GM18907 (cell line): Measurements from ENCODE around the gene MVK.

ENCODE experiments used
- ATAC-seq: cut with Tn5 transposase; IDR thresholded peaks from one replicate; pipeline ENCODE4 v1.9.1; 2021; ENCODE audit warnings: mild to moderate bottlenecking, moderate library complexity; ENCODE audit not compliant: unreplicated experiment

Gene MVK

GRCh38 chr12:109544955-109545531, 28.6 kb upstream of the MVK start:
- no peak for ATAC-seq

- ATAC-seq, result no peak
Observed at GRCh38 chr12:109545826-109546225, 27.8 kb upstream of the MVK start.

- ATAC-seq, result no peak
Observed at GRCh38 chr12:109547286-109547685, 26.3 kb upstream of the MVK start.

- no peak for ATAC-seq
Observed at GRCh38 chr12:109548258-109548657, 25.3 kb upstream of the MVK start.

GRCh38 chr12:109549613-109550270, 23.9 kb upstream of the MVK start:
- no peak for ATAC-seq

- no peak for ATAC-seq
Observed at GRCh38 chr12:109550281-109550680, 23.3 kb upstream of the MVK start.

- no peak for ATAC-seq
Observed at GRCh38 chr12:109551108-109551507, 22.5 kb upstream of the MVK start.

- no peak for ATAC-seq
Observed at GRCh38 chr12:109552971-109553370, 20.6 kb upstream of the MVK start.

GRCh38 chr12:109553483-109553882, 20.1 kb upstream of the MVK start:
- ATAC-seq, result no peak

- no peak for ATAC-seq
Observed at GRCh38 chr12:109553906-109554500, 19.6 kb upstream of the MVK start.

GRCh38 chr12:109554761-109555160, 18.8 kb upstream of the MVK start:
- no peak for ATAC-seq

GRCh38 chr12:109555431-109556315, 17.9 kb upstream of the MVK start:
- ATAC-seq, result no peak

GRCh38 chr12:109557200-109557599, 16.4 kb upstream of the MVK start:
- ATAC-seq, result no peak

- ATAC-seq, result no peak
Observed at GRCh38 chr12:109557805-109558204, 15.8 kb upstream of the MVK start.

GRCh38 chr12:109558374-109559199, 15.0 kb upstream of the MVK start:
- no peak for ATAC-seq

GRCh38 chr12:109559200-109559505, 14.4 kb upstream of the MVK start:
- no peak for ATAC-seq

- ATAC-seq, result no peak
Observed at GRCh38 chr12:109559601-109560000, 14.0 kb upstream of the MVK start.

- no peak for ATAC-seq
Observed at GRCh38 chr12:109560867-109561710, 12.5 kb upstream of the MVK start.

GRCh38 chr12:109561711-109562030, 11.9 kb upstream of the MVK start:
- ATAC-seq, result no peak

GRCh38 chr12:109562871-109563270, 10.7 kb upstream of the MVK start:
- no peak for ATAC-seq
